ENCODE data around the gene ARHGEF37. TPM values are rescaled to one million over a fixed set of nuclear protein-coding genes. Genes with fewer than 3 reads are reported as not detected.

Gene ARHGEF37
- total and polyA plus RNA-seq, 2 of the 8 experiments (the other 6 are each of a cell fraction or from before 2014, with no cell fraction given), result 0.21 to 0.48 TPM

DNA sequence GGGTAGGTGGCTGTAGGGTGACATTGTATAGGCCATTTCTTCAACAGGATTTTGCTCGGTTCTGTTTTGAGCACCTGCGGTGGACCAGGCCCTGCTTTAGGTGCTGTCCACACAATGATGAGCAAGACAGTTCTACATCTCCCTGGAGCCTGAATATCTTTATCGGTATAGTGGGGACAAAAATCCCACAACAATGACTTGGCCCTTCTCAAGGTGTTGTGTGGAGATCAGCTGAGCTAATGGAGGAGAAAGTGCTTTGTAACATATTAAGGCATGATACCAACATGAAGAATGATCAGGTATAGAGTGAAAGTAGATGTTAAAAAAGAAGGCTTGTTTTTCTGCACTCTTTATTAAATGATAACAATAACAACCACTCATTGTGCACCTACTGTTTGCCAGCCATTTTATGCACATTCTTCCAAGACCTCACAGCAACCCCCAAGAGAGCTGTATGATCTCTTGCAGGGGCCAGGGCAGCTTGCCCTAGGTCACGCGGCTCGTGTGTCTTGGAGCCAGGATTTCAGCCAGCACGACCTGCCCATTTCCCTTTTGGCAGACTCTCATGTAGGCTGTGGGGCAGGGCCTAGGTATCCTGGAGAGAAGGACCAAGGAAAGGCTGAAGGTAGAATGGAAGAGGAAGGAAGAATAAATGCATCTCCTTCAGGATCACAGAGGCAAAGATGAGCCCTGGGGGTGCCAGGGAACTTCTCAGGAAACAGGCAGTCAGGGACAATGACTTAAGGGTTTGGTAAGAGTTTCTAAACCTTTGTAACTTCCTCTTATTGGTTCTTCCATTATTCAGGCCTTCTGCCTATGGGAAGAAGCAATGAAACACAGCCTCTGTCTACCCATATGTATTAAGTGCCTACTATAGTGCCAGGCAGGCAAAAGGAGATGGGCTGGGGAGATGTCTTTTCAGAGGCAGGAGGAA lies 98.8 kb downstream of the ARHGEF37 start (continued):
- TF ChIP-seq, protein P1, sequence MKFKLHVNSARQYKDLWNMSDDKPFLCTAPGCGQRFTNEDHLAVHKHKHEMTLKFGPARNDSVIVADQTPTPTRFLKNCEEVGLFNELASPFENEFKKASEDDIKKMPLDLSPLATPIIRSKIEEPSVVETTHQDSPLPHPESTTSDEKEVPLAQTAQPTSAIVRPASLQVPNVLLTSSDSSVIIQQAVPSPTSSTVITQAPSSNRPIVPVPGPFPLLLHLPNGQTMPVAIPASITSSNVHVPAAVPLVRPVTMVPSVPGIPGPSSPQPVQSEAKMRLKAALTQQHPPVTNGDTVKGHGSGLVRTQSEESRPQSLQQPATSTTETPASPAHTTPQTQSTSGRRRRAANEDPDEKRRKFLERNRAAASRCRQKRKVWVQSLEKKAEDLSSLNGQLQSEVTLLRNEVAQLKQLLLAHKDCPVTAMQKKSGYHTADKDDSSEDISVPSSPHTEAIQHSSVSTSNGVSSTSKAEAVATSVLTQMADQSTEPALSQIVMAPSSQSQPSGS (IDR thresholded peaks at IDR 0.05; ENCODE audit: low read length), result no peak
- TF ChIP-seq POU5F1 (IDR thresholded peaks at IDR 0.05; ENCODE audit: low read depth, low read length), result no peak
